Stomach (tissue), 9 donors: ENCODE results near the gene VPREB1. TPM values are rescaled to one million over a fixed set of nuclear protein-coding genes. Genes with fewer than 3 reads are reported as not detected.
"Not testable (repeated sequence)": the region's sequence is repeated elsewhere in the genome, so short reads cannot be mapped to it uniquely, and the experiment has no call there.

Experiments used
- DNase-seq, 2 donors: peaks; one replicate each; pipeline versions ENCODE4 v3.0.0 to v3.0.0-alpha.2; 2013 to 2019
- H3K27ac ChIP-seq, 5 donors: fragments of 200-600 bp in 4 of 5; sonication (generic) in 4 of 5; one replicate each; pipeline ENCODE4 v1.5.1; 2013 to 2019; ENCODE audit warnings: mild to moderate bottlenecking in 1 of 5, moderate library complexity in 1 of 5
- H3K27me3 ChIP-seq, 3 donors: fragments of 200-600 bp; sonication (generic); one replicate each; pipeline ENCODE4 v1.5.1; 2017 to 2019; ENCODE audit warnings: mixed run types in 1 of 3
- H3K36me3 ChIP-seq, 4 donors: fragments of 200-600 bp; sonication (generic); 1 replicate in 3 of 4; 2 replicates in 1 of 4; pipeline ENCODE4 v1.5.1; 2016 to 2019
- H3K4me1 ChIP-seq, 4 donors: fragments of 200-600 bp; sonication (generic); one replicate each; pipeline ENCODE4 v1.5.1; 2016 to 2019
- H3K4me3 ChIP-seq, 4 donors: fragments of 200-600 bp; sonication (generic) in 3 of 4; one replicate each; pipeline ENCODE4 v1.5.1; 2016 to 2019; ENCODE audit warnings: mild to moderate bottlenecking in 1 of 4
- H3K9me3 ChIP-seq, 4 donors: fragments of 200-600 bp; sonication (generic); one replicate each; pipeline ENCODE4 v1.5.1; 2016 to 2019
- WGBS, 5 donors: extraction: QIAGEN DNeasy Blood & Tissue Kit in 3 of 5; methylation state at CpG; one replicate each; pipeline versions ENCODE4 v1.1.5 to v1.1.7; 2013 to 2018; 5-methylcytosine and 5-hydroxymethylcytosine counted together
- intact Hi-C: fragments of 100-400 bp; cut with DNase I; formaldehyde crosslinking; loops from one replicate; pipeline ENCODE4 v1.15.1; 2023; ENCODE audit warnings: low total_unique reads
- polyA plus RNA-seq, 3 donors: library from polyadenylated mRNA; stranded (reverse); fragments of 200-250 nt; gene quantifications; one replicate each; pipeline ENCODE4 v1.2.3, GENCODE V29; 2013
- total RNA-seq, 5 donors: library from RNA; depleted of rRNA; stranded (reverse); fragments of >200 nt; gene quantifications; one replicate each; pipeline versions ENCODE4 v1.1.0 to v1.2.3, GENCODE V29; 2014 to 2016
- donor health status: healthy with polysubstance abuse.
- donor health status: Bipolar disorder and iron deficiency.
- donor health status: healthy.

VPREB1 gene
- total and polyA plus RNA-seq, 8 donors, result 0.23 to 2.2 TPM; not detected in 6

- H3K4me3 ChIP-seq, H3K4me1 ChIP-seq, intact Hi-C loops, H3K27ac ChIP-seq, H3K27me3 ChIP-seq, H3K9me3 ChIP-seq, DNase-seq: not testable (repeated sequence)
- H3K36me3 ChIP-seq, result peaks cover 0 to 44% (median 26%) of the 10 kb centered on the region in 4 donors
- 83 to 96% (median 96%) methylated on average over 2 to 3 of the region's 3 CpGs for WGBS, 5 donors
These were observed 48.1 kb downstream of the VPREB1 start for GRCh38 chr22:22292656-22293055.

DNA sequence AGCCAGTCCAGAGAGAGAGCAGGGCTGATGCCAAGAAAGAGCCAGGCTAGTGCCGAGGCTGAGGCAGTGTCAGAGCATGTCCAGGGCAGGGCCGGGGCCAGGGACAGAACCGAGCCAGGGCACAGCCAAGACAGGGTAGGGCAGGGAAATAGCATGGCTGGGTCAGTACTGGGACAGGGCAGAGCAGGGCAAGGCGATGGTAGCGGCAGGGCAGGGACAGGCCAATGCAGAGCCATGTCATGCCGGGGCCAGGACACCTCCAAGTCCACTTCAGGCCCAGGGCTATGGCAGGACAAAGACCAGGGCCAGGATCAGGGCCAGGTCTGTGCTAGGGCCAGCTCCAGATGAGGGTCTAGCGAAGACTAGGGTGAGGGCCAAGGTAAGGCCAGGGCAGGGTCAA, 48.9 kb downstream of the VPREB1 start:
- H3K4me1 ChIP-seq, H3K9me3 ChIP-seq, intact Hi-C loops, H3K4me3 ChIP-seq, H3K27me3 ChIP-seq, H3K27ac ChIP-seq, DNase-seq: not testable (repeated sequence)
- 88 to 100% (median 92%) methylated on average over 6 to 7 of the region's 7 CpGs for WGBS, 5 donors
- H3K36me3 ChIP-seq, result peaks cover 0 to 44% (median 26%) of the 10 kb centered on the region in 4 donors

GRCh38 chr22:22294641-22295040, 50.1 kb downstream of the VPREB1 start:
- WGBS, 5 donors, result 94 to 97% (median 95%) methylated on average over 12 to 13 of the region's 13 CpGs
- H3K9me3 ChIP-seq, H3K4me3 ChIP-seq, DNase-seq, H3K27me3 ChIP-seq, H3K27ac ChIP-seq, intact Hi-C loops: not testable (repeated sequence)
- Histone ChIP-seq H3K36me3 (peaks cover 0 to 41% (median 26%) of the 10 kb centered on the region in 4 donors), H3K4me1 (peaks cover 0 to 11% (median 4%) of the 10 kb centered on the region in 4 donors)
